HG03280 (cell line): Measurements from ENCODE around the gene GMDS.
"Not testable (repeated sequence)": the region's sequence is repeated elsewhere in the genome, so short reads cannot be mapped to it uniquely, and the experiment has no call there.

Experiments
- ATAC-seq: cut with Tn5 transposase; IDR thresholded peaks from one replicate; pipeline ENCODE4 v1.9.1; 2021; ENCODE audit warnings: mild to moderate bottlenecking, moderate library complexity; ENCODE audit not compliant: unreplicated experiment

GMDS gene

DNA sequence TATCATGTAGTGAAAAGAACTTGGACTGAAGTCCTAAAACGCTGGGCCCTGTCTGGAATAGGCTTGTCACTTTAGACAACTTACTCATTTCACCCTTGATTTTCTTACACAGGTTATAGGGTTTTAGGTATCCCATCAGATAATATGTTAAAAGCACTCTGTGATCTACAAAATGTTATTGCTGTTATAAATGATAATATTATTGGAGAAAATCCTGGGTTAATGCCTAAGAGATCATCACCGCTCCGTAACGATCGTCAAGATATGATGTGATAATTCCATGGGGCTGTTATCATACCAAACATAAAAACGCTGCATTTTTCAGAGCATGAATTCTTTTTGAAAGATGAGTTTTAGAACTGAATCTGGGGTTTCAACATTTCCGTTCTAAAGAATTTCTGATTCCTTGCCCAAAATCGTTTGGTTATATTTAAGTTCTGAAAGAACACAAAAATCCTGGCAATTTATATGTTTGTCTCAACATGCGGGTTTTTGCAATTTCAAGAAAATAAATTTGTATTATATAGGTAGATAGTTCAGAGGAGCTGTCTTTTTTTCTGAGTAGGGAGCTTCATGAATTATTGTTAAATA, 480.9 kb downstream of the GMDS start:
- no peak for ATAC-seq

DNA sequence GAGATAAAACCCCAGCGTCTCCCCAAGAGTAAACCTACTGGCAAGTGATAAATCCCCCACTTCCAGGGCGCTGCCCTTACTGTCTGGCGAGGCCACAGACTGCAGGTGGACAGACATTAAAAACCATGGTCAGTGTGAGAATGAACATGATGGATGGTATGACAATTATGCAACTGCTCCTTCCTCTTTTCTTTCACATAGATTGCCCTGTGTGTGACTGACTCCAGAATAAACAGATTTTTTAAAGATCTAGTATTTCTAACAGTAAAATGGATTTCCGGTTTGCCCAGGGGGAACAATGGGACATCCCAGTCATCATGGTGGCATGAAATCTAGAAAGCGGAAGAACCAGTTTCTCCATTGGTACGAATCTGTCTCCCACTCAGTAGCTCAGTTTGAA, 482.0 kb downstream of the GMDS start:
- ATAC-seq = no peak

DNA sequence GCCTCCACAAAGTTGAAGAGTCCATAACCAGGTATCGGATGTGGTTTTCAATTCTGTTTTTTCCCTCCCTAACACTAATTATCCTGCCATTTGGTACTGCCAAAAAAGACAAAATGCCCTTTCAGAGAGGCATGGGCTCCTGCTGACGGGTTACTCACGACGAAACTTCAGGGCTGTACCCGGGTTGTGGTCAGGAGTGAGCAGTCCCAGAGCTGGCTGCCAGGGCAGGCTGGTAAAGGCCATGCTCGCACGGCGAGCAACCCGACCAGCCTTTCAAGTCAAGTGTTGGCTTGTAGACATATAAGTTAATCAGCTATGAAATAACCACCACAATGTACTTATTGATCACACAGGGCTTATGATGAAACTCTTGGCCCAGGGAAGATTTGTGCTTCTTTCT, 483.2 kb downstream of the GMDS start:
- ATAC-seq = no peak

DNA sequence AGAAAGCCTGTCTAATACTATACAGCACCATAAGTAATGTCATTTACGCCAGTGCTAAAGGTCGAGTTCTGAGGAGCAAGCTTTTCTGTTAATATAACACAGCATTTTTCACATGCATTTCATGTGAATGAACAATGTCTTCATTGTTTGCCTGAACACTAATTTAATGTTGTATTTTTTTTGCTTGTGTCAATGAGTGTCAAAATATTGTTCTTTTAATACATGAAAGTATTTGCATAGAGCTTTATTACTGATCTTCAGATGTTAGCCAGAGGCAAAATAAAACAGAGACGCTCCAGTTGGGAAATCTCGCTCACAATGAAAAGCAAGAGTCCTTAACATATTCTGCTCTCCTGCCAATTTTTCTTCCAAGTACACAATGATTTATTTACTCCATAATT, 483.9 kb downstream of the GMDS start:
- ATAC-seq = no peak

DNA sequence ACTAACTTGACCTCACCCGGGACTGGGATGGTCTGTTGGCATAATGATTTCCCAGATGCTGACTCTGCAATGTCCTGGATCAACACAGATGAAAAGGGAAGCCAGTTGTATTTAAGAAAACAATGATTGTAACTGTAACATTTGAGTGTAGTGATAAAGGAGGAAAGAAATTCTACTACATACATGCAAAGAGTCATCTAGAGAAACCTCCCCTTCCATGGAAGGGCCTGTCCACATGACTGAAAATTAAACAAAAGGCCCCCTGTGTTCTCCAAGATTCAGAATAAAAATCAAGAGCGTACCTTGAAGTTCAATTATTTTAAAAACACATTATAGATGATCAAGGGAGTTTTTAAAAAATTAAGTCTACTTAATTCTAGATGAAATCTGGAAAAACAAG, 484.5 kb downstream of the GMDS start:
- ATAC-seq = no peak

DNA sequence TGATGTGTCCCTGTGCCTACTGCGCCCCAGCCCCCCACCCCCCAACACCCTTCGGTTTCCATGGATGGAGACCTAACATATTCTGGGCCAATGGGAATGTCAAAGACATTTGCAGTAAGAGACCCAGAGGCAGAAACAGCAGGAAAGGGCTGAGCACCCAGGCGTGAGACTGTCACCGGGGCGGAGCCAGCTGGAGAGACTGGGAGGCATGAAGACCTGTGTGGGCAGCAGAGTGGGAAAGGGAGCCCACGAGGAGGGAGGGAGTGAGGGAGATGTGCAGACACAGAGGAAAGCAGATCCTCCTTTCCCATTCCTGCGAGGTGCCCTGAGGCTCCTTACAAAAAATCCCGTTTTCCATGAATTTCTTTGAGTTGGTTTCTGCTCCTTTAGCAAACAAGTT, 485.5 kb downstream of the GMDS start:
- no peak for ATAC-seq

DNA sequence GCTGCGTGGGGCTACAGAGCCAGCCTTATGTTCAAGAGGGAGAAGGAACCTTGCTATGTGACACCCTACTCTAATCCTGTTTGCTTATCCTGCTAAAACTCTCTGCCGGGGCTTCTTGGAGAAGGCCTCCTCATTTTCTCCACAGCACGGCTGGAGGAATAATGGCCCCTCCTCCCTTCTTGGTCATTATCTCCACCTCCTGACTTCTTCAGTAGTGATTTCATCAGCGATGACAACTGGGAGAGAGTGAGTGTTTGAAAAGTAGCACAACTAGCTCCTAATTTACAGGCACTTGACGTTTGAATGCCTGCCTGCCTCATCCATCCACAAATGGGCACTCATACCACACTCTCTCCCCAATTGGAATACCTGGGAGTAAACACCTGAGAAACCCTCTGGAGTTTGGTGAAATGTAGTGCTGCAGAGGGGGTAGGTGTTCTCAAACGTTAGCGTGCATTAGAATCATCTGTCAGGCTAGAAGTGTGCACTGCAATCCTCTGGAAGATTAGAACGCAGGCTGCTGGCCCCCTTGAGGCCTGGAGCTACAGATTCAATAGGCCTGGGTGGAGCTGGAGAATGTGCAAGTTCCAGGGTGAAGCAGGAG, 487.2 kb downstream of the GMDS start:
- no peak for ATAC-seq

DNA sequence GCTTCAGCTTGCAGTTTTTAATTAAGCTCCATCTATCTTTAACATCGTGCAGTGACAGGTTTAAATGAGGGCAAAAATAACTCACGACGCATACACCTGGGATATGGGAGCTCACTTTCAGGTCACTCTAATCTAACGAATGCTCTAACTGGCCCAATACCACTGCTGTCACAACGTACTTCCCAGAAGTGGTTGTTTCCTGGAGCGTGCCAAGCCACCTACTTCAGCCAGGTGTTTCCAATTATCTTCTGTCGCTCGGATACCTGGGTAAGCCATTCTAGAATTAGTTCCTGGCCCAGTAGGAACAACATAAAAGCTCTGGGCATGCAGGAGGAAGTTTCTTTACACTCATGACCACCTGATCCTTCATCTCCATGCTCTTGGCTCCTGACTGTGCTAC, 488.3 kb downstream of the GMDS start:
- ATAC-seq = no peak

DNA sequence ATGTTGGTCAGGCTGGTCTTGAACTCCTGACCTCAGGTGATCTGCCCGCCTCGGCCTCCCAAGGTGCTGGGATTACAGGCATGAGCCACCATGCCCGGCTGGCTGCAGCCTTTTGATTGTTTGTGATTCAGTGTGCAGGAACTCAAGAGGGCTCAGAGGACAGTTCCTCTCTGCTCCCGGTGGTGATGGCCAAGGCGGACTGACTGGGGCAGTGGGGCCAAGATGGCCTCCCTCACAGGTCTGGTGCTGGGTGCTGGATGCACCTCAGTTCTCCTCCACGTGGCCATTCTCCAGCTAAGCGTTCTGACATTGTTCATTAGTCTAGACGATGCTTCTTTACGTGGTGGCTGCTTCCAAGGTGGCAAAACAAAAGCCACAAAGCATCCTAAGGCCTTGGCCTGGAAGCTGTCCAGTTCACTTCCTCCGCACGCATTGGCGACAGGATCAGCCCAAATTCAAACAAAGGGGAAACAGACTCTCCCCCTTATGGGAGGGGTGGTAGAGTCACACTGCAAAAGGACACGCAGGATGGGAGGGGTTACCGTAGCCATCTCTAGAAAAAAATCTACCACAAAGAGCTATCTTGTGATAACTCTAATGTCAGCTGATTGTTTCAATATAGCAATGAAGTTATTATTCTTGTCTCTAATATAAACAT, 488.8 kb downstream of the GMDS start:
- ATAC-seq = no peak

DNA sequence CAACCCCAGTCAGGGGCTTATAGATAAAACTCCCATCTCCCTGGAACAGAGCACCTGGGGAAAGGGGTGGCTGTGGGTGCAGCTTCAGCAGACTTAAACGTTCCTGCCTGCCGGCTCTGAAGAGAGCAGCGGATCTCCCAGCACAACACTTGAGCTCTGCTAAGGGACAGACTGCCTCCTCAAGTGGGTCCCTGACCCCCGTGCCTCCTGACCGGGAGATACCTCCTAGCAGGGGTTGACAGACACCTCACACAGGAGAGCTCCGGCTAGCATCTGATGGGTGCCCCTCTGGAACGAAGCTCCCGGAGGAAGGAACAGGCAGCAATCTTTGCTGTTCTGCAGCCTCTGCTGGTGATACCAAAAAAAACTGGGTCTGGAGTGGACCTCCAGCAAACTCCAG, 494.3 kb downstream of the GMDS start:
- not testable (repeated sequence) for ATAC-seq

DNA sequence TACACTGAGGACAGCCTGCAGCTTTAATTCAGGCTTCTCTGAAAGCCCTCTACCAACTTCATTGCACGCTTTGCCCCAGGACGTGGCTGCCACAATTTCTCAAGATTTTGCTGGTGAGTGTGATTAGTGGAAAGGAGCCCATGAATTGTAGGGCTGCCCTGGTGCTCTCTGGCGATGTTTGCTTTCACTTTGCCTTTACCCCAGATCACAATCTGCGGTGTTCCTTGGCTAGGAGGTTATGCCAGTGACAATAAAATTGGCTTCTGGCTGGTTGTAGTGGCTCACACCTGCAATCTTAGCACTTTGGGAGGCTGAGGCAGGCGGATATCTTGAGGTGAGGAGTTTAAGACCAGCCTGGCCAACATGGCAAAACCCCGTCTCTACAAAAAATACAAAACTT, 496.4 kb downstream of the GMDS start:
- no peak for ATAC-seq

DNA sequence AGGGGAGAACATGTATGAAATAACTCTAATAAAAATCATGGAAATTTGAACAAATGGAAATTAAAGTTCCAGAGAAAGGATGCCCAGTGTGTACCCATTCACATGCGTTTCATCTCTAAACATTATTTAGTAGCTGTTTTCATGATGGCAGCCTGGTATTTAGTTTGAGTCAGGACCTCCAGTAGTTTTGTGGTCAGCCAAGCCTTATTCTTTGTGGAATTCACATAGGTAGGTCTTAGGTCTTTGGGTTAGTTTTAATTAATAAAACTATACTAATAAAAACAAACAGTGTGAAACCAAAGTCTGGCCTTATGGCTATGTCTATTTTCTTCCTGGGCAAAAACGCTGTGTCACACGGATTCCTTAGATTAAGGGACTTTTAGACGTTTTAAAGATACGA, 497.9 kb downstream of the GMDS start:
- ATAC-seq = no peak

DNA sequence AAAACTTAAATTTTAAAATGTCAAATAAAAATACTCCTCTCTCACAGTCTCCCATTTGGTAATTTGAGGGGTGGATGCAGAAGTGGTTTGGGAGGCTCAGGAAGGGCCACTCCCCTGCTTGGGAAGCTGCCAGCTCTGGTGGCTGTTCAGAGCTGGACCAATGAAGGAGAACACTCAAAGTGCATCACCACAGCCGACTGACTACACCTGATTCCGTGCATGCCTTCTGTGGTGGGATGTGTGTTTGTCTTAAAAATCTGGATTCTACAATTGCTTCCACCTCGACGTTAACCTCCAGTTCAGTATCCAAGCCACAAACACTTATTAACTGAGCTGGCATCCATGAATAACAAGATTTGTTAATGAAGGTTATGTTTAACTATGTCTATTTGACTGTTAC, 498.4 kb downstream of the GMDS start:
- ATAC-seq = no peak

DNA sequence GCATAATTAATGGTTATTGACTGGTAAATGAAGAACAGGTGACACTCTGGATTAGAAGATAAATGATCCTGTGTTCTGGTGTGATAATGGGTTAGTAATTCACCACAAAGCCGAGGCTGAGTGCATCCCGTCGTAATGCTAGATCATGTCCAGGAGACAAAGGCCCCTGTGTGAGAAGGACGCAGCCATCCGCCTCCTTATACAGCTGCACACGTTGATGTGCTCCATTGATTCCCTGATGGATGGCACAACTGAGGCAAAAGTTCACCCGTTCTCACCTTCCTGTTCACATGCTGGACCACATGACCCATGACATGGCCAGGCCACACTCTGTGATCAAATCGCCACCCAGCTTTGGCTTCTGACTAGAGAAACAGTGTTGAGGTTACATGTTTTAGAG, 499.6 kb downstream of the GMDS start:
- ATAC-seq = no peak

DNA sequence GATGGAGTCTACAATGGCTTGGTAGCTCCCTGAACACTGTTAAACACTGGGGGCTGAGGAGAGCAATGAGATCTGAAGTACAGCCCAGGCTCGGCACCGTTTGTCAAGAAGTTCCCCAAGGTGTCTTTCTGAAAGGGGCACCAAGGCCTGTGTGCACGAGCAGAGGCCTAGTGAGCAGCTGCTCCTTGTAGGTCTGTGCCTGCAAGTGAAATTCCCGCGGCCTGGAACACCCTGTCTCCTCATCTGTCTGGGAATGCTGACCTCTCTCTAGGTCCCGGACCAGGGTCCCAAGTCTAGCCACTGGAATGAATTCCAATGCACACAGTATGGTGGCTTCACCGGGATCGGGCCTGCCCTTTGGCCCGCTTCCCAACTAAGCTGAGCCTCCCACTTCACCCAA, 500.9 kb downstream of the GMDS start:
- ATAC-seq = no peak

DNA sequence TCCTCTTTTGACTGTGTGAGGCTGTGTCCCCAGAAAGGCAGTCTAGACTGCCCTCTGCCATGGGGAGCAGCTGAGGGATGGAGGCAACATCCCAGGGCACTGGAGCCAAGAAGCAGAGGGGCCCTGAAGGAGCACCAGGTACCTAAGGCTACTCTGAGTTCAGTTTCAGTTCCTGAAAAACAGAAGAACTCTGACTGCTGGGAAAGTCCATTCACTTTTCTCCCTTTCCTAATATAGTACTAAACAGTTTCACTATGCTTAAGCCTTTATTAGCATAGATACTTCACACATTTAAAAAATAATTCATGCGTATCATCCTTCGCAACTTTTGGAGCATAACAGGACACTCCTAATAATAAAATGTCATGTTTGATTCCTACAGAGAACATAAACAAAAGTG, 505.7 kb downstream of the GMDS start:
- ATAC-seq = peak; percentile 70

DNA sequence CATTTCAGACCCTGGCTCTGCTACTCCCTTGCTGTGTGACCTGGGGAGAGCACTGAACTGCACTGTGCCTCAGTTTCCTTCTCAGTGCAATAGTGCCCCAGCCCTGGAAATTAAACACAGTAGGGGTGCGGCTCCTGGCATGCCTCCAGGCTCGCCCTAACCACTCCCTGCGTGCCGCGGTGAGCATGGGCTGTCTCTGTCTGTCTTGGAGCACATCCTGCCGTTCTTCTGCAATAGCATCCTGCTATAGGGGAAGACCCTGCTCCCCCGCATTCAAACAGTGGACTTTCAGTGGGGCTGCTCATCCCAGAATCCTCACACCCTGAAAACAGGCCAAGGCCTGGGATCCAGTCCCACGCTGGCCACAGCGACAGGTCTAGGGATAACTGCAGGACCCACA, 506.2 kb downstream of the GMDS start:
- peak; percentile 25 for ATAC-seq

DNA sequence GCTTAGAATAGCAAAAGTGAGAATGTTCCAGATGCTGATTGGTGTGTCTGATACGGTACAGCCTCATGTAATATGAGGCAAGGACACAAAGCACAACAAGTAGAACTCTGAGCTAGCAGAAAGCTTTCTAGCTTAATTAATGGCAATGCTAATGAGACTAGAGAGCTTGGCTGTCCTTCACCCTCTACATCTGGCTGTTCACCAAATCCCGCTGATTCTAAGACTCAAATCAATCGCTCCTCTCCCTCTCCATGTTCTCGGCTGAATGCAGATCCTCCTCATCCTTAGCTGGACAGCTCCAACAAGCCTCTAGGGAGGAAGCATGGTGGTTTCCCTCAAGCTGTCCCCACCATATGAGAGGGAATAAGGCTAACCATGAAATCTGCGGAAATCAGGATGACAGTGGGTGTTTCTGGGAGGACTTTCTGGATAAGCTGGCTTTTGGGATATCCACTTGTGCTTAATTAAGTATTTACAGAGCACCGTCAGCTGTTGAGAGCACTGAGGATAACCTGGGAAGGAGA, 506.8 kb downstream of the GMDS start:
- ATAC-seq = no peak

DNA sequence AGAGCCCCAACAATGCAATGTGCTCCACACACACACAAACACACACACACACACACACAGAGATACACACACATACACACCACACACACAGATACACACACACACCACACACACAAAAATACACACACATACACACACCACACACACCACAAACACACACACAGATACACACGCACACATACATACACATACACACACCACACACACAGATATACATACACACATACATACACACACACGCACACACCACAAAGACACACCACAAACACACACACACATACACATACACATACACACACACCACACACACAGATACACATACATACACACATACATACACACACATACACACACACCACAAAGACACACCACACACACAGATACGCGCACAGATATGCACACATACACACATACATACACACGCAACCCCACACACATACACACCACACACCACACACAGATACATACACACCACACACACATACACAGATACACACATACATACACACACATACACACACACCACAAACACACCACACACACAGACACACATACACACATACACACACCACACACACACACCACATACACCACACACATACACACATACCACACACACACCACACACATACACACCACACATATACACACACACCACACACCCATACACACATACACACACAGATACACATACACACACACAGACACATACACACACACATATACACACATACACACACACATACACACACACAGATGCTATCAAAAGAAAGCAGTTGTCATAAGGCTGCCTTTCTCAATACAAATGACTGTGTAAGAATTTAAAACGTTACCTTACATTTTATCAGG, 507.7 kb downstream of the GMDS start:
- no peak for ATAC-seq

DNA sequence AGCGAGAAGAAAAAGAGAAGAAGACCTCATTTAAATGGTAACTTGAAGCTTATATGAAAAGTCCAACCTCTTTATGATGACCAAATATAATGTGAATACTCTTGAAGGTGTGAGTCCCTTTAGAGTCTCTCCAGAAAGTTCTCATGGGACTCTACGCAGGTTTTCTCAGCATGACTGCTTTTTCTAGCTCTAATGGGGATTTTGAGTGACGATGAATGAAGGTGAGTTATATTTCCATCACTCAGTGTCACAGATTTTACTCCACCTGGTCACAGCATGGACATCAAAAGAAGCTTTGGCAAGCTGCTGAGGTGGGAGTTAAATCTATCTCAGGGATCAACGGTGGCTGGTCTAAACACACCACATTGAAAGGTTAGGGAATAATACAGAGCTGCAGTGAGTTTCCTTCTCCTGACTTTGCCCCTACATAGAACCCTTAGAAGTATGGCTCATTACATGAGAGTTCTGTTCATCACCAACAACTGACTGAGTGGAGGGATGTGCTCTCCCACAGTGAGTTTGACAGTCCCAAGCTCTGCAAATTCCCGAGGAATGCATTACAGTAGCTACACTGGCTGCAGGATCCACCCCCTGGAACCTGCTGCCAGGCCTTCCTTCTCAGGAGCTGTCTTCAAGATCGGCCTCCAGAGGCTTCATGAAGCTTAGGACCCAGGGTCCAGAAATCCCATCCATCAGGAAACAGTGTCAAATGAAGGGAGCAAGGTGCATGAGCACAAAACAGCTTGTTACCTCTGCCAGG, 508.9 kb downstream of the GMDS start:
- no peak for ATAC-seq

DNA sequence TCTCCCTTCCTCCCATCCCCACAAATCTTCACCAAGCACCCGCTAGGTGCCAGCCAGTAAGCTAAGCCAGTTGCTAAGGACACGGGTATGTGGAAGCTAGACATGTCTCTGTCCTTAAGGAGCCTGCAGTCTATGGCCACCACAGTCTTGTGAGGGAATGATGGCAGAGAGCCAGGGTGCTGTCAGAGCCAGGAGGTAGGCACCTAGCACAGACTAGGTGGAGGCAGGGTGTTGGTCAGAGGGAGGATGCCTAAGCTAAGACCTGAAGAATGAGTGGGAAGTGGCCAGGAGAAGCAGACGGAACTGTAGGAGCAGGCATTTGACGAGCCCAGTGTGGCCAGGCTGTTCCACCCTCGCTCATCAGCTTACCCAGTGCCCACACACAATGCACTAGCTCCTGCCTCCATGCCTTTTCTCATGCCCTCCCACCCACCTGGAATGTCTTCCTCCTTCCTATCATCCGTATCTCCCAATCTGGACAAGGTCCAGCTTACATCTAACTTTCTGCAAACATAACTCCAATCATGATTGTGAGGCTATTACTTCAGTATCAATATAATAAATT, 510.1 kb downstream of the GMDS start:
- ATAC-seq = no peak
